ENCODE measurements around the gene ACOT8. TPM values are rescaled to one million over a fixed set of nuclear protein-coding genes. Genes with fewer than 3 reads are reported as not detected.

Gene ACOT8
- total RNA-seq, 4 donors from 2014 or later, result 27.2 to 49.8 (median 29.9) TPM

- Histone ChIP-seq H3K4me1 (peaks cover 5 to 74% (median 25%) of the 10 kb centered on the region in 3 donors), H3K27me3 (no peaks in the 10 kb centered on the region), H3K4me3 (peak overlapping the region in 1 of 2 donors; percentile 86), H3K36me3 (peaks cover 0 to 29% of the 10 kb centered on the region in 2 donors), H3K9me3 (no peaks in the 10 kb centered on the region), H3K27ac (peak overlapping the region; percentile 76 to 97 (median 89))
- ATAC-seq, result no peak
- TF ChIP-seq EP300 (IDR thresholded peaks at IDR 0.05), result no peak
- TF ChIP-seq, protein P1, sequence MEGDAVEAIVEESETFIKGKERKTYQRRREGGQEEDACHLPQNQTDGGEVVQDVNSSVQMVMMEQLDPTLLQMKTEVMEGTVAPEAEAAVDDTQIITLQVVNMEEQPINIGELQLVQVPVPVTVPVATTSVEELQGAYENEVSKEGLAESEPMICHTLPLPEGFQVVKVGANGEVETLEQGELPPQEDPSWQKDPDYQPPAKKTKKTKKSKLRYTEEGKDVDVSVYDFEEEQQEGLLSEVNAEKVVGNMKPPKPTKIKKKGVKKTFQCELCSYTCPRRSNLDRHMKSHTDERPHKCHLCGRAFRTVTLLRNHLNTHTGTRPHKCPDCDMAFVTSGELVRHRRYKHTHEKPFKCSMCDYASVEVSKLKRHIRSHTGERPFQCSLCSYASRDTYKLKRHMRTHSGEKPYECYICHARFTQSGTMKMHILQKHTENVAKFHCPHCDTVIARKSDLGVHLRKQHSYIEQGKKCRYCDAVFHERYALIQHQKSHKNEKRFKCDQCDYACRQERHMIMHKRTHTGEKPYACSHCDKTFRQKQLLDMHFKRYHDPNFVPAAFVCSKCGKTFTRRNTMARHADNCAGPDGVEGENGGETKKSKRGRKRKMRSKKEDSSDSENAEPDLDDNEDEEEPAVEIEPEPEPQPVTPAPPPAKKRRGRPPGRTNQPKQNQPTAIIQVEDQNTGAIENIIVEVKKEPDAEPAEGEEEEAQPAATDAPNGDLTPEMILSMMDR (IDR thresholded peaks at IDR 0.05), result peak in 1 of 4 experiments; percentile 9
- no peak for TF ChIP-seq POLR2A (IDR thresholded peaks at IDR 0.05)
- no peak for TF ChIP-seq POLR2AphosphoS5 (IDR thresholded peaks at IDR 0.05)
- 51 to 62% methylated on average over 3 of the region's 3 CpGs for WGBS, 2 donors (ENCODE audit: low coverage in 1 of 2)
These were observed 21.8 kb downstream of the ACOT8 start for GRCh38 chr20:45835329-45835765.

DNA sequence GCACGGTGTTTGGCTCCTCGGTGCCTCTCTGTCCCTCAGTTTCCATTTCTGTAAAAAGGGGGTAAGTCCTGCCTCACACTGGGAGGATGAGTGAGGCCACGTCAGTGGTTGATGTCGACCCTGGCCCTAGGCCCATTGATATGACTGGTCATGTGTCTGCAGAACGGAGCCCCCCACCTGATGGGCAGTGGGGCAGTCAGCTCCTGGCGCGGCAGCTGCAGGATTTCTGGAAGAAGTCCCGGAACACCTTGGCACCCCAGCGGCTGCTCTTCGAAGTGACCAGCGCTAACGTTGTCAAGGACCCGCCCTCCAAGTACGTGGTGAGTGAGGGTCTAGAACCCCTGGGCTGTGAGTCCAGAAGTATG is 22.4 kb downstream of the ACOT8 start:
- Histone ChIP-seq H3K36me3 (peaks cover 0 to 23% of the 10 kb centered on the region in 2 donors), H3K9me3 (no peaks in the 10 kb centered on the region), H3K4me1 (peaks cover 5 to 70% (median 25%) of the 10 kb centered on the region in 3 donors), H3K27ac (peak overlapping the region; percentile 76 to 97 (median 89)), H3K27me3 (no peaks in the 10 kb centered on the region), H3K4me3 (peak overlapping the region; percentile 59 to 86)
- TF ChIP-seq POLR2A (IDR thresholded peaks at IDR 0.05) (no peak), EP300 (IDR thresholded peaks at IDR 0.05) (no peak), POLR2AphosphoS5 (IDR thresholded peaks at IDR 0.05) (no peak)
- TF ChIP-seq, protein P1 (IDR thresholded peaks at IDR 0.05), result no peak
- no peak for ATAC-seq
- 26 to 42% methylated on average over 2 of the region's 14 CpGs for WGBS, 2 donors (ENCODE audit: low coverage in 1 of 2)

DNA sequence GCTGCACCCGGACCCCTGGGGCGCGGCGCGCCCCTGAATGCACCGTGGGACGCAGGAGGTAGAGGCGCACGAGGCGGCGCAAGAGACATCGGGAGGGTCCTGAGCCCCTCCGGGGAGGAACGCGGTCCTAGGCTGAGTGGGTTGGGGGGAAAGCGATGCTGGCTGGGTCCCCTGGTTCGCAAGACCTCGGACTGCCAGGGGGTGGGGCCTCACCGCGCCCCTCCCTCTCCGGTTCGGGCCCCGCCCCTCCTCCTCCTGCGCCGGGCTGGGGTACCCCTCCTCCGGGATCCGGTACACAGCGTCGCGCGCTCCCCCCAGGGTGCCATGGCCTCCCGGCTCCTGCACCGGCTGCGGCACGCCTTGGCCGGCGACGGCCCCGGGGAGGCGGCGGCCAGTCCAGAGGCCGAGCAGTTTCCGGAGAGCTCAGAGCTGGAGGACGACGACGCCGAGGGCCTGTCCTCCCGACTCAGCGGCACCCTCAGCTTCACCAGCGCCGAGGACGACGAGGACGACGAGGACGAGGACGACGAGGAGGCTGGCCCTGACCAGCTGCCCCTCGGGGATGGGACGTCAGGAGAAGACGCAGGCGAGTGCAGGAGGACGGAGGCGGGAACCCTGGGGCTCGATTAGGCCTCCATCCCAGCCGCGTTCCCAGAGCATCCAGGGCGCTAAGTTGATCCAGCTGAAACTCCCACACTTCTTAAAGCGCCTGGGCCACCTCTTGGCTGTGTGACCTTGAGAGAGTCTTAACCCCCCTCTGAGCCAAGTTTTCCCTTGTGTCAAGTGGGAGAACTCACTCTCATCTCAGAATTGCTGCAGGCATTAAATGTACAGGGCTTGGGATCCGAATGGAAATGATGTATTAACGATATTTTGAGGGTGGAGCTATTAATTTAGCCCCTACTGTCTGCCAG is 23.1 kb downstream of the ACOT8 start:
- Histone ChIP-seq H3K9me3 (no peaks in the 10 kb centered on the region), H3K27me3 (no peaks in the 10 kb centered on the region), H3K4me1 (peaks cover 5 to 64% (median 25%) of the 10 kb centered on the region in 3 donors), H3K36me3 (peaks cover 0 to 20% of the 10 kb centered on the region in 2 donors), H3K27ac (peak overlapping the region; percentile 76 to 97 (median 89)), H3K4me3 (peak overlapping the region; percentile 59 to 86)
- 11 to 29% methylated on average over 2 to 8 of the region's 71 CpGs for WGBS, 2 donors (ENCODE audit: low coverage in 1 of 2)
- peak in 1 of 2 donors; percentile 21 for TF ChIP-seq POLR2A (IDR thresholded peaks at IDR 0.05)
- TF ChIP-seq, protein P1 (IDR thresholded peaks at IDR 0.05), result no peak
- TF ChIP-seq EP300 (IDR thresholded peaks at IDR 0.05), result no peak
- TF ChIP-seq POLR2AphosphoS5 (IDR thresholded peaks at IDR 0.05), result peak; percentile 24
- peak; percentile 78 for ATAC-seq

- peak within 1 kb of the TSS; percentile 76 to 97 (median 89) for H3K27ac ChIP-seq
- H3K27me3 ChIP-seq, result no peaks in the 10 kb centered on the region
- H3K4me1 ChIP-seq, result peaks cover 5 to 65% (median 25%) of the 10 kb centered on the region in 3 donors
- peak; percentile 93 for ATAC-seq
- peaks cover 0 to 11% of the 10 kb centered on the region in 2 donors for H3K36me3 ChIP-seq
- TF ChIP-seq, protein P1 (IDR thresholded peaks at IDR 0.05), result no peak
- TF ChIP-seq EP300 (IDR thresholded peaks at IDR 0.05) (no peak), POLR2AphosphoS5 (IDR thresholded peaks at IDR 0.05) (peak; percentile 77), POLR2A (IDR thresholded peaks at IDR 0.05) (peak in 1 of 2 donors; percentile 36)
- 0 to 2% methylated on average over 6 to 9 of the region's 35 CpGs for WGBS, 2 donors (ENCODE audit: low coverage in 1 of 2)
- H3K9me3 ChIP-seq, result no peaks in the 10 kb centered on the region
- peak within 1 kb of the TSS; percentile 59 to 86 for H3K4me3 ChIP-seq
These were observed 23.9 kb downstream of the ACOT8 start, which contains the start of gene SNX21 for GRCh38 chr20:45833030-45833882. Gene SNX21, plus strand, starts transcription at chr20:45833799. Its CDS starts 121 bp downstream, at chr20:45833920.
